Hepatocyte (in vitro differentiated cells): Measurements from ENCODE around the gene NCAPG2.

Experiments
- CTCF ChIP-seq: fragments of 200-600 bp; sonication (generic); IDR thresholded peaks from 2 replicates; pipeline ENCODE4 v1.5.1; 2016; ENCODE audit warnings: antibody characterized with exemption, mild to moderate bottlenecking; ENCODE audit not compliant: poor library complexity
- EZH2 ChIP-seq: fragments of 200-600 bp; sonication (generic); IDR thresholded peaks from 2 replicates; pipeline ENCODE4 v1.6.1; 2016; ENCODE audit warnings: antibody characterized with exemption, mild to moderate bottlenecking, borderline replicate concordance

- TF ChIP-seq CTCF, result no peak
- TF ChIP-seq EZH2, result no peak
Measured at GRCh38 chr7:158585721-158586498, 118.7 kb downstream of the NCAPG2 start.
